ENCODE measurements around the gene SLC22A3.
"Not testable (repeated sequence)": the region's sequence is repeated elsewhere in the genome, so short reads cannot be mapped to it uniquely, and the experiment has no call there.

The SLC22A3 gene

GRCh38 chr6:160348223-160349019 lies at the start of gene SLC22A3:
Gene SLC22A3, plus strand, starts transcription at chr6:160348378. Its CDS starts 42 bp downstream, at chr6:160348420.
- Histone ChIP-seq H3K4me1 (ENCODE audit: control insufficient read depth, insufficient read depth, low read length) (peaks cover 6% of the 10 kb centered on the region), H3K9me3 (ENCODE audit: control insufficient read depth, insufficient read depth, low read length) (no peaks in the 10 kb centered on the region), H3K4me3 (ENCODE audit: low read depth, low read length) (peak within 1 kb of the TSS; percentile 72), H3K27me3 (ENCODE audit: control insufficient read depth, insufficient read depth, low read length) (peaks cover 44% of the 10 kb centered on the region), H3K36me3 (ENCODE audit: control insufficient read depth, insufficient read depth, low read length) (no peaks in the 10 kb centered on the region), H3K9ac (ENCODE audit: low read depth, low read length) (peak within 1 kb of the TSS; percentile 37)

GRCh38 chr6:160299559-160299958 lies 48.6 kb upstream of the SLC22A3 start:
- peaks cover 3% of the 10 kb centered on the region for H3K4me1 ChIP-seq (ENCODE audit: control insufficient read depth, insufficient read depth, low read length)
- no peaks in the 10 kb centered on the region for H3K27me3 ChIP-seq (ENCODE audit: control insufficient read depth, insufficient read depth, low read length)
- no peak overlapping the region for H3K4me3 ChIP-seq (ENCODE audit: low read depth, low read length)
- no peak overlapping the region for H3K9ac ChIP-seq (ENCODE audit: low read depth, low read length)
- no peaks in the 10 kb centered on the region for H3K9me3 ChIP-seq (ENCODE audit: control insufficient read depth, insufficient read depth, low read length)
- no peaks in the 10 kb centered on the region for H3K36me3 ChIP-seq (ENCODE audit: control insufficient read depth, insufficient read depth, low read length)

GRCh38 chr6:160300076-160300695 lies 48.0 kb upstream of the SLC22A3 start:
- Histone ChIP-seq H3K4me3 (ENCODE audit: low read depth, low read length) (no peak overlapping the region), H3K9me3 (ENCODE audit: control insufficient read depth, insufficient read depth, low read length) (no peaks in the 10 kb centered on the region), H3K27me3 (ENCODE audit: control insufficient read depth, insufficient read depth, low read length) (no peaks in the 10 kb centered on the region), H3K9ac (ENCODE audit: low read depth, low read length) (no peak overlapping the region), H3K4me1 (ENCODE audit: control insufficient read depth, insufficient read depth, low read length) (peaks cover 3% of the 10 kb centered on the region), H3K36me3 (ENCODE audit: control insufficient read depth, insufficient read depth, low read length) (no peaks in the 10 kb centered on the region)

- peaks cover 3% of the 10 kb centered on the region for H3K4me1 ChIP-seq (ENCODE audit: control insufficient read depth, insufficient read depth, low read length)
These were observed 46.8 kb upstream of the SLC22A3 start for GRCh38 chr6:160301339-160301738.

GRCh38 chr6:160302431-160303082 lies 45.6 kb upstream of the SLC22A3 start:
- H3K4me1 ChIP-seq (ENCODE audit: control insufficient read depth, insufficient read depth, low read length); H3K4me3 ChIP-seq (ENCODE audit: low read depth, low read length); H3K9me3 ChIP-seq (ENCODE audit: control insufficient read depth, insufficient read depth, low read length); H3K27me3 ChIP-seq (ENCODE audit: control insufficient read depth, insufficient read depth, low read length); H3K36me3 ChIP-seq (ENCODE audit: control insufficient read depth, insufficient read depth, low read length); H3K9ac ChIP-seq (ENCODE audit: low read depth, low read length): not testable (repeated sequence)

More at GRCh38 chr6:160301339-160301738, 46.8 kb upstream of the SLC22A3 start:
- H3K36me3 ChIP-seq (ENCODE audit: control insufficient read depth, insufficient read depth, low read length): no peaks in the 10 kb centered on the region
- H3K4me3 ChIP-seq (ENCODE audit: low read depth, low read length): no peak overlapping the region
- no peaks in the 10 kb centered on the region for H3K27me3 ChIP-seq (ENCODE audit: control insufficient read depth, insufficient read depth, low read length)
- H3K9ac ChIP-seq (ENCODE audit: low read depth, low read length): no peak overlapping the region
- no peaks in the 10 kb centered on the region for H3K9me3 ChIP-seq (ENCODE audit: control insufficient read depth, insufficient read depth, low read length)

GRCh38 chr6:160303806-160304205 lies 44.4 kb upstream of the SLC22A3 start:
- H3K36me3 ChIP-seq (ENCODE audit: control insufficient read depth, insufficient read depth, low read length): no peaks in the 10 kb centered on the region
- no peak overlapping the region for H3K4me3 ChIP-seq (ENCODE audit: low read depth, low read length)
- no peak overlapping the region for H3K9ac ChIP-seq (ENCODE audit: low read depth, low read length)
- no peaks in the 10 kb centered on the region for H3K27me3 ChIP-seq (ENCODE audit: control insufficient read depth, insufficient read depth, low read length)
- H3K4me1 ChIP-seq (ENCODE audit: control insufficient read depth, insufficient read depth, low read length): peaks cover 3% of the 10 kb centered on the region
- no peaks in the 10 kb centered on the region for H3K9me3 ChIP-seq (ENCODE audit: control insufficient read depth, insufficient read depth, low read length)

GRCh38 chr6:160305926-160306713 lies 42.1 kb upstream of the SLC22A3 start:
- Histone ChIP-seq H3K9ac (ENCODE audit: low read depth, low read length) (no peak overlapping the region), H3K4me3 (ENCODE audit: low read depth, low read length) (no peak overlapping the region), H3K27me3 (ENCODE audit: control insufficient read depth, insufficient read depth, low read length) (no peaks in the 10 kb centered on the region), H3K9me3 (ENCODE audit: control insufficient read depth, insufficient read depth, low read length) (no peaks in the 10 kb centered on the region), H3K4me1 (ENCODE audit: control insufficient read depth, insufficient read depth, low read length) (no peaks in the 10 kb centered on the region), H3K36me3 (ENCODE audit: control insufficient read depth, insufficient read depth, low read length) (no peaks in the 10 kb centered on the region)

GRCh38 chr6:160309718-160310117 lies 38.5 kb upstream of the SLC22A3 start:
- no peaks in the 10 kb centered on the region for H3K36me3 ChIP-seq (ENCODE audit: control insufficient read depth, insufficient read depth, low read length)
- no peak overlapping the region for H3K9ac ChIP-seq (ENCODE audit: low read depth, low read length)
- H3K4me3 ChIP-seq (ENCODE audit: low read depth, low read length): no peak overlapping the region
- no peaks in the 10 kb centered on the region for H3K9me3 ChIP-seq (ENCODE audit: control insufficient read depth, insufficient read depth, low read length)
- no peaks in the 10 kb centered on the region for H3K4me1 ChIP-seq (ENCODE audit: control insufficient read depth, insufficient read depth, low read length)
- no peaks in the 10 kb centered on the region for H3K27me3 ChIP-seq (ENCODE audit: control insufficient read depth, insufficient read depth, low read length)

- no peak overlapping the region for H3K4me3 ChIP-seq (ENCODE audit: low read depth, low read length)
- no peak overlapping the region for H3K9ac ChIP-seq (ENCODE audit: low read depth, low read length)
- no peaks in the 10 kb centered on the region for H3K9me3 ChIP-seq (ENCODE audit: control insufficient read depth, insufficient read depth, low read length)
- no peaks in the 10 kb centered on the region for H3K36me3 ChIP-seq (ENCODE audit: control insufficient read depth, insufficient read depth, low read length)
- no peaks in the 10 kb centered on the region for H3K4me1 ChIP-seq (ENCODE audit: control insufficient read depth, insufficient read depth, low read length)
- no peaks in the 10 kb centered on the region for H3K27me3 ChIP-seq (ENCODE audit: control insufficient read depth, insufficient read depth, low read length)
These were observed 35.3 kb upstream of the SLC22A3 start for GRCh38 chr6:160312900-160313299.

GRCh38 chr6:160315310-160315709 lies 32.9 kb upstream of the SLC22A3 start:
- Histone ChIP-seq H3K9ac (ENCODE audit: low read depth, low read length) (no peak overlapping the region), H3K27me3 (ENCODE audit: control insufficient read depth, insufficient read depth, low read length) (no peaks in the 10 kb centered on the region), H3K36me3 (ENCODE audit: control insufficient read depth, insufficient read depth, low read length) (no peaks in the 10 kb centered on the region), H3K9me3 (ENCODE audit: control insufficient read depth, insufficient read depth, low read length) (no peaks in the 10 kb centered on the region), H3K4me1 (ENCODE audit: control insufficient read depth, insufficient read depth, low read length) (no peaks in the 10 kb centered on the region), H3K4me3 (ENCODE audit: low read depth, low read length) (no peak overlapping the region)

GRCh38 chr6:160316261-160316660 lies 31.9 kb upstream of the SLC22A3 start:
- no peaks in the 10 kb centered on the region for H3K9me3 ChIP-seq (ENCODE audit: control insufficient read depth, insufficient read depth, low read length)
- no peaks in the 10 kb centered on the region for H3K4me1 ChIP-seq (ENCODE audit: control insufficient read depth, insufficient read depth, low read length)
- H3K9ac ChIP-seq (ENCODE audit: low read depth, low read length): no peak overlapping the region
- H3K4me3 ChIP-seq (ENCODE audit: low read depth, low read length): no peak overlapping the region
- H3K27me3 ChIP-seq (ENCODE audit: control insufficient read depth, insufficient read depth, low read length): no peaks in the 10 kb centered on the region
- no peaks in the 10 kb centered on the region for H3K36me3 ChIP-seq (ENCODE audit: control insufficient read depth, insufficient read depth, low read length)

Data from iPS-15b (cell line).